Skin of body (tissue), 2 donors: Measurements from ENCODE around the gene CHD2. TPM values are rescaled to one million over a fixed set of nuclear protein-coding genes. Genes with fewer than 3 reads are reported as not detected.
"Not testable (repeated sequence)": the region's sequence is repeated elsewhere in the genome, so short reads cannot be mapped to it uniquely, and the experiment has no call there.

ENCODE experiments used
- DNase-seq: peaks from one replicate; lab custom pipeline; 2025; lab: John Stamatoyannopoulos, UW
- total RNA-seq: library from RNA; depleted of rRNA; stranded (reverse); fragments of >200 nt; gene quantifications from one replicate; pipeline ENCODE4 v1.2.3, GENCODE V29; 2014

CHD2 gene
- total RNA-seq, 1 donor from 2014 or later: 174 TPM

- peak; percentile 31 for DNase-seq
Measured at GRCh38 chr15:93048759-93049161, 148.6 kb downstream of the CHD2 start.

GRCh38 chr15:93049233-93049632 lies 149.1 kb downstream of the CHD2 start:
- no peak for DNase-seq

- DNase-seq: no peak
Measured at GRCh38 chr15:93049914-93050578, 149.9 kb downstream of the CHD2 start.

GRCh38 chr15:93050648-93051047 lies 150.5 kb downstream of the CHD2 start:
- no peak for DNase-seq

GRCh38 chr15:93051236-93052089 lies 151.3 kb downstream of the CHD2 start:
- no peak for DNase-seq

- no peak for DNase-seq
Measured at GRCh38 chr15:93052090-93052879, 152.2 kb downstream of the CHD2 start.

GRCh38 chr15:93055211-93055610 lies 155.1 kb downstream of the CHD2 start:
- DNase-seq: no peak

GRCh38 chr15:93056836-93057235 lies 156.7 kb downstream of the CHD2 start:
- DNase-seq: no peak

- DNase-seq: no peak
Measured at GRCh38 chr15:93057618-93058017, 157.5 kb downstream of the CHD2 start.

GRCh38 chr15:93058128-93058527 lies 158.0 kb downstream of the CHD2 start:
- no peak for DNase-seq

- no peak for DNase-seq
Measured at GRCh38 chr15:93058904-93059427, 158.8 kb downstream of the CHD2 start.

GRCh38 chr15:93059442-93059841 lies 159.3 kb downstream of the CHD2 start:
- DNase-seq: no peak

- no peak for DNase-seq
Measured at GRCh38 chr15:93060336-93061248, 160.5 kb downstream of the CHD2 start.

GRCh38 chr15:93062628-93063261 lies 162.6 kb downstream of the CHD2 start:
- not testable (repeated sequence) for DNase-seq

- DNase-seq: no peak
Measured at GRCh38 chr15:93063262-93063671, 163.1 kb downstream of the CHD2 start.

- DNase-seq: no peak
Measured at GRCh38 chr15:93063796-93064690, 163.9 kb downstream of the CHD2 start.

GRCh38 chr15:93065641-93066045 lies 165.5 kb downstream of the CHD2 start:
- no peak for DNase-seq

- DNase-seq: no peak
Measured at GRCh38 chr15:93066224-93066681, 166.1 kb downstream of the CHD2 start.
